ENCODE results near the gene ACKR3.

- TF ChIP-seq CTCF (conservative IDR thresholded peaks at IDR 0.05; ENCODE audit: low read depth in 2 of 2): no peak
- TF ChIP-seq EZH2 (IDR thresholded peaks at IDR 0.05; ENCODE audit: low read depth, unreplicated experiment): no peak
- no peak for TF ChIP-seq REST (IDR thresholded peaks at IDR 0.05; ENCODE audit: unreplicated experiment)
Observed at GRCh38 chr2:236566596-236566995, 3.0 kb upstream of the ACKR3 start.

All from GM23338 (cell line).